ENCODE results near the gene CLCN3. TPM values are rescaled to one million over a fixed set of nuclear protein-coding genes. Genes with fewer than 3 reads are reported as not detected.

CLCN3 gene
- total and polyA plus RNA-seq, 9 of the 15 experiments (the other 6 are each of a cell fraction or from before 2014, with no cell fraction given) = 12.7 to 60.6 (median 38.5) TPM

DNA sequence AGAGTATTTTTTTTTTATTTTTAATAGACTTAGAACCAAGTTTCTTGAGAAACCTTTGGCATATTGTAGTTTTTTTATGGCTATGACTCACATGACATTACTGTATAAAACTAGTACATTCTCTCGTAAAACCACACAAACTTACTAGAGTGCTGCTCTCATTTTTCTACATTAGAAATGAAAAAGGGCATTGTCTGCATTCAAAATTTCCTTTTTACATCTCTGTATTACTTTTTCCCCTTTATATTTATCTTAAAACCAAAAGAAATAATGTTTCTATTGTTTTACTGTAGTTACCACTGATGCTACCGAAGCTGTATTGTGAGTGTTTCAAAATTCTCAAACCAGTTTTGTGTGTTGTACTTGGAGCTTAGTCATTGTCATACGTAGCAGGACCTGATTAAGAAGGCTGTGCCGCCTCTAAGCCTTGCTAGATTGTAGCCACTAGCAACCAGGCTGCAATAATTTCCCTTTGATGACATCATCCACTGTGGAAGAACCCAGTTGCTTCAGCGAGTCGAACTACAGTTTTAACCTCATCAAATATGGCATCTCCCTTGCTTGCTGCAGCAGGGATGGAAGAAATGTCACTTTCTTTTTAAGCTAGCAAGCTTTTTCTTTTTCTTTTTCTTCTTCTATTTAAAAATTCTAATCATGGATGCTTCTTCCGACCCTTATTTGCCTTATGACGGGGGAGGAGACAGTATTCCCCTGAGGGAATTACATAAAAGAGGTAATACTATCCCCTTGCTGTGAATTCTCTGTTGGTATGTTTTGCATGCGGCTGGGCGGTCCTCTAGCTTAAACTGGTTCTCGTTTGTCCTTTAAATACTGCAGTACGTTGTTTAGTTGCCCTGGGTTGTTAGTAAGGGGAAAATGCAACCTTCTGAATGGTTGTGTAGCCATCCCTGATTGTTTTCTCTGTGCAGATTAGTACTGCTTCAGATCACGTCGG is 39.6 kb downstream of the CLCN3 start (continued):
- TF ChIP-seq, protein P1, sequence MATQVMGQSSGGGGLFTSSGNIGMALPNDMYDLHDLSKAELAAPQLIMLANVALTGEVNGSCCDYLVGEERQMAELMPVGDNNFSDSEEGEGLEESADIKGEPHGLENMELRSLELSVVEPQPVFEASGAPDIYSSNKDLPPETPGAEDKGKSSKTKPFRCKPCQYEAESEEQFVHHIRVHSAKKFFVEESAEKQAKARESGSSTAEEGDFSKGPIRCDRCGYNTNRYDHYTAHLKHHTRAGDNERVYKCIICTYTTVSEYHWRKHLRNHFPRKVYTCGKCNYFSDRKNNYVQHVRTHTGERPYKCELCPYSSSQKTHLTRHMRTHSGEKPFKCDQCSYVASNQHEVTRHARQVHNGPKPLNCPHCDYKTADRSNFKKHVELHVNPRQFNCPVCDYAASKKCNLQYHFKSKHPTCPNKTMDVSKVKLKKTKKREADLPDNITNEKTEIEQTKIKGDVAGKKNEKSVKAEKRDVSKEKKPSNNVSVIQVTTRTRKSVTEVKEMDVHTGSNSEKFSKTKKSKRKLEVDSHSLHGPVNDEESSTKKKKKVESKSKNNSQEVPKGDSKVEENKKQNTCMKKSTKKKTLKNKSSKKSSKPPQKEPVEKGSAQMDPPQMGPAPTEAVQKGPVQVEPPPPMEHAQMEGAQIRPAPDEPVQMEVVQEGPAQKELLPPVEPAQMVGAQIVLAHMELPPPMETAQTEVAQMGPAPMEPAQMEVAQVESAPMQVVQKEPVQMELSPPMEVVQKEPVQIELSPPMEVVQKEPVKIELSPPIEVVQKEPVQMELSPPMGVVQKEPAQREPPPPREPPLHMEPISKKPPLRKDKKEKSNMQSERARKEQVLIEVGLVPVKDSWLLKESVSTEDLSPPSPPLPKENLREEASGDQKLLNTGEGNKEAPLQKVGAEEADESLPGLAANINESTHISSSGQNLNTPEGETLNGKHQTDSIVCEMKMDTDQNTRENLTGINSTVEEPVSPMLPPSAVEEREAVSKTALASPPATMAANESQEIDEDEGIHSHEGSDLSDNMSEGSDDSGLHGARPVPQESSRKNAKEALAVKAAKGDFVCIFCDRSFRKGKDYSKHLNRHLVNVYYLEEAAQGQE (IDR thresholded peaks at IDR 0.05; ENCODE audit: borderline replicate concordance) = peak; percentile 72; the same call in 1 of the 2 replicates
- TF ChIP-seq, protein P1 (CRISPR knock-in tag; IDR thresholded peaks at IDR 0.05; ENCODE audit: low read depth) = no peak
- TF ChIP-seq BRD4 (IDR thresholded peaks at IDR 0.05) = peak; percentile 32
- no peak for TF ChIP-seq ZNF75A (CRISPR knock-in tag; IDR thresholded peaks at IDR 0.05)
- TF ChIP-seq KDM4B (IDR thresholded peaks at IDR 0.05; ENCODE audit: borderline replicate concordance in 2 of 2, low read depth in 1 of 2) = no peak
- TF ChIP-seq SMARCE1 (IDR thresholded peaks at IDR 0.05) = no peak; the same call in none of the 2 replicates
- TF ChIP-seq ZNF778 (CRISPR knock-in tag; IDR thresholded peaks at IDR 0.05) = no peak
- no peak for TF ChIP-seq NR2F6 (CRISPR knock-in tag; IDR thresholded peaks at IDR 0.05)
- peak; percentile 17; the same call in 1 of the 2 replicates for TF ChIP-seq SMARCC2 (IDR thresholded peaks at IDR 0.05; ENCODE audit: low read depth)
- TF ChIP-seq FOXA3 (CRISPR knock-in tag; conservative IDR thresholded peaks at IDR 0.05 in 1 of 2, IDR thresholded peaks at IDR 0.05 in 1 of 2) = no peak
- TF ChIP-seq NR4A1 (CRISPR knock-in tag; IDR thresholded peaks at IDR 0.05) = no peak
- peak; percentile 73; the same call in 1 of the 2 replicates for TF ChIP-seq NR4A1 (tag; IDR thresholded peaks at IDR 0.05)
- no peak for TF ChIP-seq HNRNPH1 (optimal IDR thresholded peaks at IDR 0.05; ENCODE audit: low read depth, low read length)
- TF ChIP-seq KDM2B (CRISPR knock-in tag; IDR thresholded peaks at IDR 0.05) = no peak
- TF ChIP-seq, protein P2, sequence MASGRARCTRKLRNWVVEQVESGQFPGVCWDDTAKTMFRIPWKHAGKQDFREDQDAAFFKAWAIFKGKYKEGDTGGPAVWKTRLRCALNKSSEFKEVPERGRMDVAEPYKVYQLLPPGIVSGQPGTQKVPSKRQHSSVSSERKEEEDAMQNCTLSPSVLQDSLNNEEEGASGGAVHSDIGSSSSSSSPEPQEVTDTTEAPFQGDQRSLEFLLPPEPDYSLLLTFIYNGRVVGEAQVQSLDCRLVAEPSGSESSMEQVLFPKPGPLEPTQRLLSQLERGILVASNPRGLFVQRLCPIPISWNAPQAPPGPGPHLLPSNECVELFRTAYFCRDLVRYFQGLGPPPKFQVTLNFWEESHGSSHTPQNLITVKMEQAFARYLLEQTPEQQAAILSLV (tag; IDR thresholded peaks at IDR 0.05) = 0 out of 2 replicates have a peak, but pooled peaks have one; percentile 54

Measured in K562 (cell line).